Activated effector memory CD4-positive, alpha-beta T cell treated with anti-CD3 and anti-CD28 coated beads, Interleukin-2, amount 50 U/mL, for 16 hours (primary cell): ENCODE data around the gene SMIM30.
A peak's percentile ranks its signal among the peaks of the same experiment; 100 is the strongest.
"Not testable (repeated sequence)": the region's sequence is repeated elsewhere in the genome, so short reads cannot be mapped to it uniquely, and the experiment has no call there.

ENCODE experiments used
- DNase-seq: peaks from one replicate; pipeline ENCODE4 v3.0.0-alpha.2; 2020

The SMIM30 gene

GRCh38 chr7:113118074-113118959, at the start of gene SMIM30:
SMIM30 (minus strand) TSS chr7:113118554; CDS start chr7:113117578, 976 bp downstream.
- peak; percentile 94 for DNase-seq

GRCh38 chr7:113166176-113166575, 47.8 kb upstream of the SMIM30 start:
- DNase-seq, result not testable (repeated sequence)

GRCh38 chr7:113161050-113161449, 42.7 kb upstream of the SMIM30 start:
- no peak for DNase-seq

GRCh38 chr7:113159746-113160339, 41.5 kb upstream of the SMIM30 start:
- no peak for DNase-seq

- no peak for DNase-seq
Measured at GRCh38 chr7:113158756-113159155, 40.4 kb upstream of the SMIM30 start.

- DNase-seq, result no peak
Measured at GRCh38 chr7:113154117-113154516, 35.8 kb upstream of the SMIM30 start.

GRCh38 chr7:113144817-113145216, 26.5 kb upstream of the SMIM30 start:
- no peak for DNase-seq

GRCh38 chr7:113143486-113144257, 25.3 kb upstream of the SMIM30 start:
- DNase-seq, result no peak

- DNase-seq, result no peak
Measured at GRCh38 chr7:113142385-113143119, 24.2 kb upstream of the SMIM30 start.

- no peak for DNase-seq
Measured at GRCh38 chr7:113141803-113142202, 23.4 kb upstream of the SMIM30 start.

GRCh38 chr7:113140956-113141355, 22.6 kb upstream of the SMIM30 start:
- no peak for DNase-seq

GRCh38 chr7:113137241-113137640, 18.9 kb upstream of the SMIM30 start:
- no peak for DNase-seq

GRCh38 chr7:113134025-113134424, 15.7 kb upstream of the SMIM30 start:
- no peak for DNase-seq

GRCh38 chr7:113131367-113131766, 13.0 kb upstream of the SMIM30 start:
- DNase-seq, result no peak

GRCh38 chr7:113128031-113128430, 9.7 kb upstream of the SMIM30 start:
- no peak for DNase-seq

GRCh38 chr7:113125728-113126127, 7.4 kb upstream of the SMIM30 start:
- DNase-seq, result no peak

- DNase-seq, result no peak
Measured at GRCh38 chr7:113122744-113123143, 4.4 kb upstream of the SMIM30 start.

- DNase-seq, result no peak
Measured at GRCh38 chr7:113120647-113121046, 2.3 kb upstream of the SMIM30 start.

GRCh38 chr7:113119429-113119828, 1.1 kb upstream of the SMIM30 start:
- DNase-seq, result no peak

- not testable (repeated sequence) for DNase-seq
Measured at GRCh38 chr7:113117374-113117774, 980 bp downstream of the SMIM30 start.

GRCh38 chr7:113113912-113114311, 4.4 kb downstream of the SMIM30 start:
- no peak for DNase-seq

- no peak for DNase-seq
Measured at GRCh38 chr7:113109718-113110117, 8.6 kb downstream of the SMIM30 start.

GRCh38 chr7:113100121-113100603, 18.2 kb downstream of the SMIM30 start:
- no peak for DNase-seq
